Subcutaneous adipose tissue (tissue), 4 donors: ENCODE data around the gene HAPSTR1. TPM values are rescaled to one million over a fixed set of nuclear protein-coding genes. Genes with fewer than 3 reads are reported as not detected.

Experiments used
- total RNA-seq, 4 donors: library from RNA; depleted of rRNA; stranded (reverse); fragments of >200 nt; gene quantifications; one replicate each; pipeline ENCODE4 v1.1.0, GENCODE V29; 2016
- TF ChIP-seq, protein P1 (sequence below): fragments of 450-650 bp; IDR thresholded peaks from one replicate; pipeline ENCODE4 v1.5.1; 2016; ENCODE audit warnings: low read depth, mild to moderate bottlenecking, control low read depth, antibody characterized with exemption, moderate library complexity

Gene HAPSTR1
- total RNA-seq, 4 donors from 2014 or later: 36.0 to 58.8 (median 47.5) TPM

DNA sequence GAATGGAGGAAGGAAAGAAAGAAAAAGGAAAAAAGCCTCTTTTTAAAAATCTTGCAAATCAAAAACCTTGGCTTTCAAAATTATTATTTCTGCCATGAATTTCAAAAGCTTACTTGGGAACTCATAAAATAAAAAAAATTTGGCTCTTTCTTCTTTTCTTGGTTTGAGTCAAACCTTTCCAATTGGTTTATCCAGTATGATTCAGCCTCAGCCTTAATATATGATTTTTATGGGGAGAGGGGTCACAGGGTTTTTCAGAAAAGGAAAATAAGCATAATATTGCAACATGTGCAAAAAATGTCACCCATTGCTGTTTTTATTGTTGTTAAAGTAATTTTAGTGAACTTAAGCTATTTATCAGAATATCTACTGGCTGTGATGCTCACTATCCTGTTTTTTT lies 31.2 kb upstream of the HAPSTR1 start:
- TF ChIP-seq, protein P1, sequence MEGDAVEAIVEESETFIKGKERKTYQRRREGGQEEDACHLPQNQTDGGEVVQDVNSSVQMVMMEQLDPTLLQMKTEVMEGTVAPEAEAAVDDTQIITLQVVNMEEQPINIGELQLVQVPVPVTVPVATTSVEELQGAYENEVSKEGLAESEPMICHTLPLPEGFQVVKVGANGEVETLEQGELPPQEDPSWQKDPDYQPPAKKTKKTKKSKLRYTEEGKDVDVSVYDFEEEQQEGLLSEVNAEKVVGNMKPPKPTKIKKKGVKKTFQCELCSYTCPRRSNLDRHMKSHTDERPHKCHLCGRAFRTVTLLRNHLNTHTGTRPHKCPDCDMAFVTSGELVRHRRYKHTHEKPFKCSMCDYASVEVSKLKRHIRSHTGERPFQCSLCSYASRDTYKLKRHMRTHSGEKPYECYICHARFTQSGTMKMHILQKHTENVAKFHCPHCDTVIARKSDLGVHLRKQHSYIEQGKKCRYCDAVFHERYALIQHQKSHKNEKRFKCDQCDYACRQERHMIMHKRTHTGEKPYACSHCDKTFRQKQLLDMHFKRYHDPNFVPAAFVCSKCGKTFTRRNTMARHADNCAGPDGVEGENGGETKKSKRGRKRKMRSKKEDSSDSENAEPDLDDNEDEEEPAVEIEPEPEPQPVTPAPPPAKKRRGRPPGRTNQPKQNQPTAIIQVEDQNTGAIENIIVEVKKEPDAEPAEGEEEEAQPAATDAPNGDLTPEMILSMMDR: no peak

DNA sequence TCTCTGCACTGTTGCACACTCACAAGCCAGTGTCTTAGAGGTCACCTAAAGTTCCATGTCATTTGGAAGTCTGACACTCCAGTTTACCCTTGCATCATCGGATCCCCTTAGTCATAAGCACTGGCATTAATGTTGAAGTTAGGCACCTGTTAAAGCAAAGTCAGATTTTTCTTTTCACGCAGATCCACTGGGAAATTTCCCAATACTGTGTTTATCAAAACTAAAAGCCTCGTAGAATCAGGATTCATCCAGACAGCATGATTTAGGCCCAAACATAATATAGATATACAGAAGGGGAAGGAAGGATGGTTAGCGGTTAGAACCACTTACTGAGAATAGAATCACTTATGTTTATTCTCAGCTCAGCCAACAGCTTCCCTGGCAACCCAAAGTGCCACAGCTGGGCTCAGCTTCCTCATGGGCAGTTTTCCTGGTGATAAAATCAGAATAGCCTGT lies 30.1 kb upstream of the HAPSTR1 start:
- TF ChIP-seq, protein P1: no peak

DNA sequence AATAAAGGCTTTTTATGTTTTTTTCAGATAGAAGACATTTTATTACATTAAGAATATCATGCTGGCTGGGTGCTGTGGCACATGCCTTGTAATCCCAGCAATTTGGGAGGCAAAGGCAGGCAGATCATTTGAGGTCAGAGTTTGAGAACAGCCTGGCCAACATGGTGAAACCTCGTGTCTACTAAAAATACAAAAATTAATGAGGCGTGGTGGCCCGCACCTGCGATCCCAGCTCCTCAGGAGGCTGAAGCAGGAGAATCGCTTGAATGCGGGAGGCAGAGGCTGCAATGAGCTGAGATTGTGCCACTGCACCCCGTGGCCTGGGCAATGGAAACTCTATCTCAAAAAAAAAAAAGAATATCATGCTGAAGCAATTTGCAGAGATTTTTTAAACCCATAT lies 29.1 kb upstream of the HAPSTR1 start:
- TF ChIP-seq, protein P1: no peak

DNA sequence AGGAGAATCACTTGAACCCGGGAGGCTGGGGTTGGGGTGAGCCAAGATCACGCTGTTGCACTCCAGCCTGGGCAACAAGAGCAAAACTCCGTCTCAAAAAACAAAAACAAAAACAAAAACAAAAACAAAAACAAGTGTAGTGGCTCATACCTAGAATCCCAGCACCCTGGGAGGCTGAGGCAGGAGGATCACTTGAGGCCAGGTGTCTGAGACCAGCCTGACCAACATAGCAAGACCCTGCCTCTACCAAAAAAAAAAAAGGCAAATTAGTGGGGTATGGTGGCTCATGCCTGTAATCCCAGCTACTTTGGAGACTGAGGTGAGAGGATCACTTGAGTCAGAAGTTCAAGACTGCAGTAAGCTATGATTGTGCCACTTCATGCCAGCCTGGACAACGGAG lies 26.4 kb upstream of the HAPSTR1 start:
- TF ChIP-seq, protein P1: no peak

DNA sequence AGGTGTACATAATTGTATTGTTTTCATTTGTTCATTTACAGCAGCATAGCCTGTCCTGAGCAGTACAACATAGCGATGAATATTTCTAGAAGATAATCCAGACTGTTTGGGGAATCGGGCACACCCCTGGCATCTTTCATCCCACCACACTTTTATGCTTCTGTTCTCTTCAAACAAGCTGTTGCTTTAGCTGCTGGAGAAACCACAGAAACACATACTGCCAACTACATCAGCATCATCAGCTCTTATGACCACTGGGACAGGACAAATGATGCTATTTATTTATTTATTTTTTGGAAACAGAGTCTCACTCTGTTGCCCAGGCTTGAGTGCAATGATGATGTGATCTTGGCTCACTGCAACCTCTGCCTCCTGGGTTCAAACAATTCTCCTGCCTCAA lies 22.6 kb upstream of the HAPSTR1 start:
- TF ChIP-seq, protein P1: no peak

DNA sequence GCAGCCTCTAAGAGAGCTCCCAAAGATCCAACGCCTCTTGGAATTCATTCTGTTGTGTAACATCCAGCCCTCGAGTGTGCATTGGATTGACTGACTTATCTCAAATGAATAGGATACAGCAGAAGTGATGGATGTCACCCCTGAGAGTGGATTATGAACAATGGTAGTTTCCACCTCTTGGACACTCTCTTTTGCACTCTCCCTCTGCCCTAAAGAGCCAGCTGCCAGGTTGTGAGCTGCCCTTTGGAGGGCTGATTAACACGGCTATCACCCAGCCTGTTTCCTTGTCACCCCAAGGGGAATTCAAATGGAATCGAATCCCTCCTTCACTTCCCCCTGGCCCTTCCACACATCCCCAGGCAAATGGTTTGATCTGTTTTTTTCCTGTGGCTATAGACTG lies 21.2 kb upstream of the HAPSTR1 start:
- TF ChIP-seq, protein P1: no peak

DNA sequence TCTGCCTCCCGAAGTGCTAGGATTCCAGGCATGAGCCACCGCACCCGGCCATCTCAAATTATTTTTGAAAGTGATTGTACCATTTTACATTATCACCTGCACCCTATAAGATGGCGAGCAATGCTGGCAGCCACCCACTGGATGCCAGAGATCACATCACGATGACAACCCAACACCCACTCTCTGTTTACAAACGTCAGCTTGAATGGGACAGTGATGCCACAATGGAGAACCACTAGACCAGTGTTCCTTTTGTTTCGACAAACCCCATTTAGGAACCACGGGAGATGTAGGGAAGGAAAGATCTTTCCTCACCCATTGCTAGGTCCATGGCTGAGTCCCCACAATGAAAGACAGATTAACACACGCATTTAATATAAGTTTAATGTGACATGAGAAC lies 20.1 kb upstream of the HAPSTR1 start:
- TF ChIP-seq, protein P1: no peak
